HG02884 (cell line): Measurements from ENCODE around the gene NEK11.
"Not testable (repeated sequence)": the region's sequence is repeated elsewhere in the genome, so short reads cannot be mapped to it uniquely, and the experiment has no call there.

Source experiments
- ATAC-seq: cut with Tn5 transposase; IDR thresholded peaks from one replicate; pipeline ENCODE4 v1.9.1; 2021; ENCODE audit warnings: mild to moderate bottlenecking, moderate library complexity; ENCODE audit not compliant: unreplicated experiment

NEK11 gene

GRCh38 chr3:131283862-131284261, 257.2 kb downstream of the NEK11 start:
- ATAC-seq = no peak

- ATAC-seq = no peak
Measured at GRCh38 chr3:131284302-131284701, 257.6 kb downstream of the NEK11 start.

DNA sequence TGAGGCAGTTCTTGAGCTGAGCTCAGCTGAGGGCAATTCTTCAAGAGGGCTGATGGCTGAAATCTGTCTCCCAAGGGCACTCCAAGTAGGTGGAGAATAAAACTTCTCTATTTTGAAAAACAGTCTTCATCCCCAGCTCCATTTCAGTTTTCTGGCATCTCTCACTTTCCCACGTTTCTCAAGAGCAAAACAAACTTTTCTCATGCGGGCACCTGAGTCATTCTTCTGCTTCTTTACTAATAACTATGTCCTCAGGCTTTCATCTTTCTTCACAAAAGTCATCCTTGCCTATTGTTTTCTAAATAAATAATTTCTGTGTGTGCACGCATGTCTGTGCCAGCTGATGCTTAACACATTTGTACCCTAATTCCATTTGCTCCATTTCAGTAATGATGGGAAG, 258.8 kb downstream of the NEK11 start:
- ATAC-seq = no peak

DNA sequence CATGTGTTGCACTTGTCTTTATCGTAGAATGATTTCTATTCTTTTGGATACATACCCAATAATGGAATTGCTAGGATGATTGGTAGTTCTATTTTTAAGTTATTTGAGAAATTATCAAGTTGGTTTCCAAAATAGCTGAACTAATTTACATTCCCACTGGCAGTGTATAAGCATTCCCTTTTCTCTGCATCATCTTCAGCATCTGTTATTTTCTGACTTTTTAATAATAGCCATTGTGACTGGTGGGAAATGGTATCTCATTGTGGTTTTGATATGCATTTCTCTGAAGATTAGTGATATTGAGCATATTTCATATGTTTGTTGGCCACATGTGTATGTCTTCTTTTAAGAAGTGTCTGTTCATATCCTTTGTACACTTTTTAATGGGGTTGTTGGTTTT, 273.2 kb downstream of the NEK11 start:
- ATAC-seq = no peak

- no peak for ATAC-seq
Measured at GRCh38 chr3:131303848-131304247, 277.2 kb downstream of the NEK11 start.

- ATAC-seq = no peak
Measured at GRCh38 chr3:131304890-131305289, 278.2 kb downstream of the NEK11 start.

GRCh38 chr3:131306242-131306641, 279.6 kb downstream of the NEK11 start:
- ATAC-seq = no peak

GRCh38 chr3:131314318-131314717, 287.6 kb downstream of the NEK11 start:
- no peak for ATAC-seq

DNA sequence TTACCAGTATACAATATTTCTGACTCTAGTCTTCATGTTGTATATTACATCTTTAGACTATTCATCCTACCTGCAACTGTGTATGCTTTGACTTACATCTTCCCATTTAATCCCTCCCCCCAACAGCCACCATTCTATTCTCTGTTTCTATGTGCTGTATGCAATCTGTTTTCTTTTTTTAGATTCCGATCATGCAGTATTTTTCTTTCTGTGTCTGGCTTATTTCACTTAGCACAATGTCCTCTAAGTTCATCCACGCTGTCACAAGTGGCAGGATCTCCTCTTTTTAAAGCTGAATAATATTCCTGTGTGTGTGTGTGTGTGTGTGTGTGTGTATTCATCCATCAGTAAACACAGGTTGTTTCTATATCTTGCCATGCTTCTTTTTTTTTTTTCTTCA, 288.5 kb downstream of the NEK11 start:
- no peak for ATAC-seq

GRCh38 chr3:131317667-131318066, 291.0 kb downstream of the NEK11 start:
- no peak for ATAC-seq

DNA sequence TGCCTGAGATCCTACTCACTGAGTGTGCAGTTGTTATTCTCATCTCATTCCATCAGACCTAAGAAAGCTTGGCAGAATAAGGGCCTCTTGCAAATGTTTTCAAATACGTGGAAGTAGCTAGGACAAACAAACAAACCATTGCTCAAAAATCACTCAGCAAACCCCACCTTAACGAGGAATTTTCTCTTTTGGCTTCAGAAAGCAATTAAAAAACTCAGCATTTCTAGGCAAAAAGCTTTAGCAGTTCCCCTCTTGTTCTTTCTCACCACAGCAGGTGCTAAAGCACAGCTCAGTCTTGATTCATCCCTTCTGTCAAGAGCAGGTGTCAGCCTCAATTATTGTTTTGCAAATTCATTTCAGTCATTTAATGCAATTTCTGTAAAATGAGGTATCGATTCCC, 296.3 kb downstream of the NEK11 start:
- no peak for ATAC-seq

- no peak for ATAC-seq
Measured at GRCh38 chr3:131323792-131324191, 297.1 kb downstream of the NEK11 start.

DNA sequence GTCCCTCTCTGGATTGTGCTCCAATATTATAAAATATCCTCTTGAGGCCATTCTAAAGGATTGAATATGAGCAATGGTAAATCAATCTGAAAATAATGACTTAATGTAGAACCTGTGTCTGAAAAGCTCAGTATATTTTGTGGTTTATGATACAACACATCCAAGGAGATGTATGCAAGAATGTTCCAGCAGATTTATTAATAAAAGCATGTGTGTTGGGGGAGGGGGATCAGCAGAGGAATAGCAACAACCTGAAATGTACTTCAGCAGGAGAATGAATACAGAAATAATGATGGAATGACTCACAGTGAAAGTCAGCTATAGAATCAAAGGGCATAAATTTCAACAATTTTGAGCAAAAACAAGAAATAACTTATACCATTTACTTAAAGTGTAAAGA, 298.2 kb downstream of the NEK11 start:
- no peak for ATAC-seq

DNA sequence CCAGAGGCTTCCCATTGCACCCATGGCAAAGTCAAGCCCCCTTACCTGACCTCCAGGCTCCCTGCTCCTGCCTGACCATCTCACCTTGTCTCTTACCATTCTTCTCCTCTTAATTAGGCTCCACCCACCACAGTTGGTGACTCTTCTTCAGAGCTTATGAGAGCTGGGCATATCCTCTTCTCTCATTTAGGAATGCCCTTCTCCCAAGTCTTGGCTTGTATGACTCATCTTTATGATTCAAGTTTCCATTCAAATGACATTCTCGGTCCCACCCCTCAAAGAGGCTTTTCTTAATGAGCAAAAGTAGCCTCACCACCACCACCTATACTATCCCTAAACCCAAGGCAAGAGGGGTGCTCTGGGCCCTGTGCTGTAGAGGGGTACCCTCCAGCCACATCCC, 299.6 kb downstream of the NEK11 start:
- no peak for ATAC-seq

DNA sequence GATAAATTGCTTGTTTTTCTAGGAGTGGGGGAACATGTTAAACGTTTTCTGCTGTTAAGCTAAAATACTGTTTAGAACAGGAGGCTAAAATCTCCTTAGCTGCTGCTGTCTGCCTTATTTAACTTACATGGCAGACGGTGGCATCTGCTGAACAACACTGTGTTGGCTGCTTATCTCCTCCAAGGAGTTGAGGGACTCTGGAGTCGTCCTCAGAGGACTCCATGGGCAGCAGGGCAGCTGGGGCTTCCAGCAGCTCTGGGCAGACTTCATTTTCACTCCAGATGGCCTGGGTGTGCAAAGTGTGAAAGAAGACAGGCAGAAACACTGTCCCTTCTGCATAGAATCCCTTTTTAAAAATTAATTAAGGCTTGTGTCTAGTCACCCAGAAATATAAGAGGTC, 302.0 kb downstream of the NEK11 start:
- ATAC-seq = no peak

- ATAC-seq = peak; percentile 74
Measured at GRCh38 chr3:131329774-131330173, 303.1 kb downstream of the NEK11 start.

- ATAC-seq = not testable (repeated sequence)
Measured at GRCh38 chr3:131331456-131332085, 304.9 kb downstream of the NEK11 start.

- ATAC-seq = no peak
Measured at GRCh38 chr3:131338948-131339640, 312.4 kb downstream of the NEK11 start.

DNA sequence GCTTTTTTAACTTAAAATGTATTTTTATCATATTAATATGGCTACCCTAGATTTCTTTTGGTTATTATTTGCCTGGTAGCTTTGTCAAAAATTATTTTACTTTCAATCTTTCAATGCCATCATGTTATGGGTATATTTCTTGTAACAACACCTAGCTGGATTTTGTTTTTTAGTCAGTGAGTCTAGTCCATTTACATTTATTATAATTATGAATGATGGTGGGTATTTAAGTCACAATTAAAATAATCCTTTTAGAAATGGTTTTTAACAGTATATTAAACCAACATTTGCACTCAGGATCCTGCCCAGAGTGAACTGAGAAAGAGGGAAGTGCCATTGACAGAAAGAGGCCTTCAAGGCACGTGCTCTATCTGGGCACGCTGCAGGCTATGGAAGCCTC, 315.1 kb downstream of the NEK11 start:
- ATAC-seq = no peak

DNA sequence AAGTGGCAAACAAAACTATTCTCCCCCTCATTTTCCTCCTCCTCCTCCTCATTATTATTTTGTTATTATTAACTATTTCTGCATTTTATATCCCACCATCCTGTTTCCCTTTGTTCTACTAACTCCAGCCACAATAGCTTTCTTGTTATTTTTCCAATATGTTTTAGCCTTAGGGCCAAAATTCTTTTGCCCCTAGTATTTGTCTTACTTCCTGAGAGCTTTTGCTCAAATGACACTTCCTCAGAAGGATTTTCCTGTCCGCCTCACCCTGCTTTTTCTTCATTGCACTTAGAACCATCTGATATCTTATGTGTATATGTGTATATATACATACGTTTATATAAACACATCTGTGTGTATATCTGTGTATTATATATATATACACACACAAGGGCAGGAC, 322.2 kb downstream of the NEK11 start:
- ATAC-seq = no peak

DNA sequence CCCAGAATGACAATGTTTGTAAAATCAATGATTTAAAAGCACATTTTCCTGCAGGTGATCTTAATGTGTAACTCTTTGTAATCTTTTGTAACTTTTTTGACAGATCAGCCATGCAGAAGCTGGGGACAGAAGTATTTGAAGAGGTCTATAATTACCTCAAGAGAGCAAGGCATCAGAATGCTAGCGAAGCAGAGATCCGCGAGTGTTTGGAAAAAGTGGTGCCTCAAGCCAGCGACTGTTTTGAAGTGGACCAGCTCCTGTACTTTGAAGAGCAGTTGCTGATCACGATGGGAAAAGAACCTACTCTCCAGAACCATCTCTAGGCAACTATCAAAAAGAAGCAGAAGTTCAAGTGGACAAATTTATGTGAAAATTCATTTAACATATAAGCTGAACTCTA, 322.8 kb downstream of the NEK11 start:
- no peak for ATAC-seq

GRCh38 chr3:131349946-131350347, 323.3 kb downstream of the NEK11 start:
- ATAC-seq = no peak

GRCh38 chr3:131350506-131350905, 323.8 kb downstream of the NEK11 start:
- no peak for ATAC-seq
